ENCODE results near the gene HEMK1.

DNA sequence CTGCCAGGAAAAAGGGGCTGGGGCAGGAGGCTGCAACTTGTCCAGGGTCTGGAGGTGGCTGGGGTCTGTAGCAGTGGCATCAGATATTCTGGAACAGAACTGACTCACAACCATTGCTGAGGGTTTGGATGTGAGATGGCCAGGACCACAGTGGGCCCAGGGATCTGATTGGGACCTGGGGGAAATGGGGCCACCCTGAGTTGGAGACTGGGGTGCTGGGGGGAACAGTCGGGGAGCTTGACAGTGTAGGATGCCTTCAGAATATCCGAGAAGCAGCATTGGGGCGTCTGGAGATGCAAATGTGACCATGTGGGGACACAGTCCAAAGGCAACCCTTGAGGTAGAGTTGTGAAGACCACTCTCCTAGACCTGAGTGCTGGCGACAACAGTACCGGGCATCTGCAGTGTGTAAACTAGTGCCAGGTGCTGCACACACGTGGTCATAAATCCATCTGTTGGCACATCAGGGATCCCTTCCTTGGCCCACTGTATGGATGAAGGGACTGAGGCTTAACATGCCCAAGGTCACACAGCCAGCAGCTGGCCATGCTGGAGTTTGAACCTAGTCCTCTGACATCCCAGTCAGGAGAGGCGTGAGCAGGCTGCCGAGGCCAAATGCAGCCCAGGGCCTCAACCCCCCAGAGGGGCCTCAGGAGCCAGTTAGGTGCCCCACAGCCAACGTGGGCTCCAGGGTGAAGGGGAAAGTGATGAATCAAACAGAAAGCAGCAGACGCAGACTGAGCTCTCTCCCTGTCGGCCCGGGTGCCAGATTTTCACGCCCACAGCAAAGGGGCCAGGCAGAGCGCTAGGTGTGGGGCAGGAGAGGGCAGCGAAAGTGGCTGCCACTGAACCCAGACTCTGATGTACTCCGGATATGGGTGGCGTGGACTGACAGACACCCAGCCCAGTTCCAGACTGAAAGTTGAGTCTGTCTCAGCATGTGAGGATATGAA, 18.8 kb downstream of the HEMK1 start:
- no peak for TF ChIP-seq POLR2AphosphoS5 (IDR thresholded peaks at IDR 0.05; ENCODE audit: insufficient read depth, low read depth, low read length)
- TF ChIP-seq, protein P1, sequence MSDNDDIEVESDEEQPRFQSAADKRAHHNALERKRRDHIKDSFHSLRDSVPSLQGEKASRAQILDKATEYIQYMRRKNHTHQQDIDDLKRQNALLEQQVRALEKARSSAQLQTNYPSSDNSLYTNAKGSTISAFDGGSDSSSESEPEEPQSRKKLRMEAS (IDR thresholded peaks at IDR 0.05; ENCODE audit: insufficient read depth, insufficient read length): no peak
- TF ChIP-seq, protein P2, sequence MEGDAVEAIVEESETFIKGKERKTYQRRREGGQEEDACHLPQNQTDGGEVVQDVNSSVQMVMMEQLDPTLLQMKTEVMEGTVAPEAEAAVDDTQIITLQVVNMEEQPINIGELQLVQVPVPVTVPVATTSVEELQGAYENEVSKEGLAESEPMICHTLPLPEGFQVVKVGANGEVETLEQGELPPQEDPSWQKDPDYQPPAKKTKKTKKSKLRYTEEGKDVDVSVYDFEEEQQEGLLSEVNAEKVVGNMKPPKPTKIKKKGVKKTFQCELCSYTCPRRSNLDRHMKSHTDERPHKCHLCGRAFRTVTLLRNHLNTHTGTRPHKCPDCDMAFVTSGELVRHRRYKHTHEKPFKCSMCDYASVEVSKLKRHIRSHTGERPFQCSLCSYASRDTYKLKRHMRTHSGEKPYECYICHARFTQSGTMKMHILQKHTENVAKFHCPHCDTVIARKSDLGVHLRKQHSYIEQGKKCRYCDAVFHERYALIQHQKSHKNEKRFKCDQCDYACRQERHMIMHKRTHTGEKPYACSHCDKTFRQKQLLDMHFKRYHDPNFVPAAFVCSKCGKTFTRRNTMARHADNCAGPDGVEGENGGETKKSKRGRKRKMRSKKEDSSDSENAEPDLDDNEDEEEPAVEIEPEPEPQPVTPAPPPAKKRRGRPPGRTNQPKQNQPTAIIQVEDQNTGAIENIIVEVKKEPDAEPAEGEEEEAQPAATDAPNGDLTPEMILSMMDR (IDR thresholded peaks at IDR 0.05; ENCODE audit: extremely low read depth in 1 of 2, insufficient read depth in 1 of 2, low read depth in 1 of 2, low read length in 2 of 2): no peak
- no peak for TF ChIP-seq POLR2A (IDR thresholded peaks at IDR 0.05; ENCODE audit: low read depth, low read length)
- TF ChIP-seq GATA2 (IDR thresholded peaks at IDR 0.05; ENCODE audit: insufficient read depth, insufficient read length, low read depth, low read length): no peak
- TF ChIP-seq EZH2 (IDR thresholded peaks at IDR 0.05; ENCODE audit: borderline replicate concordance, low read depth, low read length, severe bottlenecking): no peak
- TF ChIP-seq JUN (IDR thresholded peaks at IDR 0.05; ENCODE audit: borderline replicate concordance, insufficient read depth, insufficient read length, low read depth): no peak
